ENCODE data around the gene GKN1.

GRCh38 chr2:69011611-69012157 is 37.2 kb downstream of the GKN1 start:
- no peak for TF ChIP-seq MAX (IDR thresholded peaks at IDR 0.05; ENCODE audit: insufficient read depth, insufficient read length)
- TF ChIP-seq POLR2A (IDR thresholded peaks at IDR 0.05; ENCODE audit: low read depth, low read length): no peak
- TF ChIP-seq CTCF (IDR thresholded peaks at IDR 0.05; ENCODE audit: extremely low read depth in 1 of 2, insufficient read depth in 1 of 2, low read depth in 1 of 2, low read length in 2 of 2): peak in 1 of 2 donors; percentile 12

Data from endothelial cell of umbilical vein (primary cell).